Lower leg skin (tissue), 4 donors: ENCODE data around the gene DUSP3. TPM values are rescaled to one million over a fixed set of nuclear protein-coding genes. Genes with fewer than 3 reads are reported as not detected.

Source experiments
- DNase-seq, 2 donors: peaks; one replicate each; pipeline ENCODE4 v3.0.0-alpha.2; 2019; ENCODE audit warnings: low spot score in 2 of 2
- H3K4me3 ChIP-seq: fragments of 200-600 bp; sonication (generic); 2 replicates; pipeline ENCODE4 v1.5.1; 2017; ENCODE audit warnings: mild to moderate bottlenecking, low read depth; ENCODE audit not compliant: poor library complexity, severe bottlenecking
- POLR2A ChIP-seq, 2 donors: fragments of 450-650 bp; IDR thresholded peaks; one replicate each; pipeline ENCODE4 v1.6.1; 2016 to 2017; ENCODE audit warnings: antibody characterized with exemption in 2 of 2, mild to moderate bottlenecking in 1 of 2, moderate library complexity in 1 of 2
- WGBS, 2 donors: methylation state at CpG; one replicate each; pipeline ENCODE4 v1.1.5; 2018; 5-methylcytosine and 5-hydroxymethylcytosine counted together
- intact Hi-C: fragments of 100-400 bp; cut with DNase I; formaldehyde crosslinking; loops from one replicate; pipeline ENCODE4 v1.15.0; 2023; ENCODE audit warnings: low total_unique reads
- total RNA-seq, 4 donors: library from RNA; depleted of rRNA; stranded (reverse); fragments of >200 nt; gene quantifications; one replicate each; pipeline ENCODE4 v1.1.0, GENCODE V29; 2016
- TF ChIP-seq, protein P1 (sequence below), 3 donors: fragments of 450-650 bp; IDR thresholded peaks; one replicate each; pipeline ENCODE4 v1.5.1; 2016; ENCODE audit warnings: antibody characterized with exemption in 3 of 3, mild to moderate bottlenecking in 3 of 3, moderate library complexity in 2 of 3

Gene DUSP3
- total RNA-seq, 4 donors from 2014 or later = 33.2 to 44.1 (median 37.9) TPM

DNA sequence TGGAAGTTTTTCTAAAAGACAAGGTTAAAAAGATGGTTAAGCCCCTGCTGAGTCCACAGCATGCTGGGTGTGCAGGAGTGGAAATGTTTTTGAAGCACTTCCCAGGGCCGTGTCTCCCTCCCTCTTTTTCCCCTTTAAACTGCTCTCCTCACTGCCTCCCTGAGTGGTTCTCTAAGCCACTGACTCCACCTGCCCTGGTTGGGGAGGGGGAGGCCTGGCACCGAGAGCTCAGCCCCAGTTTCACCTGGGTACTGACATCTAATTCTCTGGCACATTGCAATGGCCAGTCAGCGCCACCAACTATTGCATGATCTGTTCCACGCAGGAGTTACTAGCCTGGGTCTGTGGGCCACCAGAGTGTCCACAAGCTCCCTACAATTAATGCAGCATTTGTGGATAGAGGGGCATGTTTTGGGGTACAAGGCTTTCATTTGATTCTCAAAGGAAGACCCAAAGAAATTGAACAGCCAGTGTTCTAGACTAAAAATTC lies 31.5 kb upstream of the DUSP3 start:
- peak in 1 of 2 donors; percentile 28 for DNase-seq
- TF ChIP-seq, protein P1, sequence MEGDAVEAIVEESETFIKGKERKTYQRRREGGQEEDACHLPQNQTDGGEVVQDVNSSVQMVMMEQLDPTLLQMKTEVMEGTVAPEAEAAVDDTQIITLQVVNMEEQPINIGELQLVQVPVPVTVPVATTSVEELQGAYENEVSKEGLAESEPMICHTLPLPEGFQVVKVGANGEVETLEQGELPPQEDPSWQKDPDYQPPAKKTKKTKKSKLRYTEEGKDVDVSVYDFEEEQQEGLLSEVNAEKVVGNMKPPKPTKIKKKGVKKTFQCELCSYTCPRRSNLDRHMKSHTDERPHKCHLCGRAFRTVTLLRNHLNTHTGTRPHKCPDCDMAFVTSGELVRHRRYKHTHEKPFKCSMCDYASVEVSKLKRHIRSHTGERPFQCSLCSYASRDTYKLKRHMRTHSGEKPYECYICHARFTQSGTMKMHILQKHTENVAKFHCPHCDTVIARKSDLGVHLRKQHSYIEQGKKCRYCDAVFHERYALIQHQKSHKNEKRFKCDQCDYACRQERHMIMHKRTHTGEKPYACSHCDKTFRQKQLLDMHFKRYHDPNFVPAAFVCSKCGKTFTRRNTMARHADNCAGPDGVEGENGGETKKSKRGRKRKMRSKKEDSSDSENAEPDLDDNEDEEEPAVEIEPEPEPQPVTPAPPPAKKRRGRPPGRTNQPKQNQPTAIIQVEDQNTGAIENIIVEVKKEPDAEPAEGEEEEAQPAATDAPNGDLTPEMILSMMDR (IDR thresholded peaks at IDR 0.05) = no peak
- TF ChIP-seq POLR2A (IDR thresholded peaks at IDR 0.05) = no peak
- intact Hi-C loops = no loop called here
- H3K4me3 ChIP-seq = no peak overlapping the region
- 89 to 90% methylated on average over 4 of the region's 4 CpGs for WGBS, 2 donors

DNA sequence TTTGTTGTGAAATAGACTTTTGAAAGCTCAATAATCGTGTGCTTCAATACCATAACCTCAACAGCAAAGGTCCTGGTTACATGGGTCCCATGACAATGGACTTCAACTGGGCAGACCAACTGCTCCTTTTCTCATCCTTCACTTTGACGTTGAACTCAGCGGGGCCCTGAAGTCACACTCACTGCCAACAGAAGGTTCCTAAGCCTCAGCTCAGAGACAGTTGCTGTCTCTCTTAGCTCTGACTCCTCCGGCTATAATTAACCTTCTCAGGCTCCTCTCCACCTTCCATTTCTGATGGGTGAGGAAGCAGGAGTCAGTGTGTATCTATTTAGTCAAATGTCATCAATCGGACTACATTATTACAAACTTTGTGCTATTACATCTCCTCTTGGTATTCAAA lies 30.3 kb upstream of the DUSP3 start:
- intact Hi-C loops = no loop called here
- TF ChIP-seq, protein P1 (IDR thresholded peaks at IDR 0.05) = no peak
- no peak for TF ChIP-seq POLR2A (IDR thresholded peaks at IDR 0.05)
- no peak overlapping the region for H3K4me3 ChIP-seq
- DNase-seq = peak in 1 of 2 donors; percentile 23
- 96 to 100% methylated on average over 5 of the region's 5 CpGs for WGBS, 2 donors

DNA sequence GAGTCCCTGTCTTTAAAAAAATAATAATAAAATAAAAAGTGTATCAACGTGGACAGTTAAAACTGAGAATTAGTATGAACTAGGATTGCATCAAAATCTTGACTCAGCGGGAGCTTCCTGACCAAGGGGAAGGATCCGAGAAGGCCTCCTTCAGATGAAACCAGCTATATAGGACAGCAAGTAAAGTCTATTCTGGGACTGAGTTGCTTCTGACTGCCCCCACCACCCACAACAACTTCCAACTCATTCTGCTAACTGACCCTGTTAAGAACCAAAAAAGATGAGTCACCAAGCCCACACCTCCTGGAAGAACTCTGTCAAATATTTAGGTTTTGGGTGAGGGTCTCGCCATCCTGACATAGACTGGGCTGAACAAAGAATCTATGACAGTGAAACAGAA lies 29.3 kb upstream of the DUSP3 start:
- intact Hi-C loops = no loop called here
- WGBS, 2 donors = 95% methylated on average over 4 of the region's 4 CpGs
- DNase-seq = peak in 1 of 2 donors; percentile 39
- no peak overlapping the region for H3K4me3 ChIP-seq
- TF ChIP-seq, protein P1 (IDR thresholded peaks at IDR 0.05) = no peak
- no peak for TF ChIP-seq POLR2A (IDR thresholded peaks at IDR 0.05)

DNA sequence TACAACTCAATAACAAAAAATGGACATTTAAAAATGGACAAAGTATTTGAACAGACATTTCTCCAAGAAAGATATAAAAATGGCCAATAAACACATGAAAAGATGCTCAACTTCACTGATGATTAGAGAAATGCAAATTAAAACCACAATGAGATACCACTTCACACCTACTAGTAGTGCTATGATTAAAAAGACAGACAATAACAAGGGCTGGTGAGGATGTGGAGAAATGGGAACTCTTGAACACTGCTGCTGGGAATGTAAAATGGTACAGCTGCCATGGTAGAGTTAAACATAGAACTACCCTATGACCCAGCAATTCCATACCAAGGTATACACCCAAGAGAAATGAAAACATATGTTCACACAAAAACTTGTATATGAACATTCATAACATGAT lies 26.3 kb upstream of the DUSP3 start:
- H3K4me3 ChIP-seq = no peak overlapping the region
- no peak for DNase-seq
- intact Hi-C loops = no loop called here
- TF ChIP-seq POLR2A (IDR thresholded peaks at IDR 0.05) = no peak
- TF ChIP-seq, protein P1 (IDR thresholded peaks at IDR 0.05) = no peak

DNA sequence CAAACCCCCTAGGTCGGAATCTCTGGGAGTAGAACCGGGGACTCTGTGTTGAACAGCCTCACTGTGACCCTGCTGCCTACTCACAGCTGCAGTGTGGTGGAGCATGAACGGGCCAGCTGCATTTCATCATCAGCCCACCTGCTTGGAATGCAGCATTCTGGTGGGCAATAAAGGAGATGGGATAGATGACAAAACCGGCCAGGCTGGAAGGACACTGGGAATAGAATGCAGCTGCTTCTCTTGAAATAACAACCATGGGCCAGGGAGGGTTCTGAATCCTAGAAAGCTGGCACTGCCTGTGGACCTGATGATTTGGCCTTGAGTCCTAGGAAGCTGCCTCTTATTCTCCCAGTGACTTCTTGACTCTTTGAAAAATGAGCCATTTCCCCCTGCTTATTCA lies 25.0 kb upstream of the DUSP3 start:
- intact Hi-C loops = no loop called here
- no peak overlapping the region for H3K4me3 ChIP-seq
- 60 to 87% methylated on average over 4 of the region's 4 CpGs for WGBS, 2 donors
- DNase-seq = no peak
- TF ChIP-seq POLR2A (IDR thresholded peaks at IDR 0.05) = no peak
- TF ChIP-seq, protein P1 (IDR thresholded peaks at IDR 0.05) = no peak

DNA sequence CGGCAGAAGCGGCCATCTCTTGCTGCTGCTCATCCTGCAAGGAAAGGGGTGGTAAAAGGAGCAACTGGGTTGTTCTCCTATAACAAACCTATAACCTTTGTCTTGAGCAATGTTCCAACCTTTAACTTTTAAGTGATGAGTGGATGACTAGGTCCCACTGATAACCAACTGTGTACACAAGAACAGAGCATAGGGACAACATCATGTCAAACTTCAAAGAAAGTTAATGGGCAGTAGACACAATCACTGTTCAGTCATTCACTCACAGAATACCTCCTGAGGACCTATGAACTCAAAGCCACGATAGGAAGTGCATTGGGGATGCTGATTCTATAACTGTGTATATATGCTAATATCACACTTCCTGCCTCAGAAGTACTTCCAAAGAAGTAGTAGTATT lies 23.1 kb upstream of the DUSP3 start:
- no peak overlapping the region for H3K4me3 ChIP-seq
- WGBS, 2 donors = 86 to 90% methylated on average over 3 of the region's 3 CpGs
- no peak for TF ChIP-seq POLR2A (IDR thresholded peaks at IDR 0.05)
- TF ChIP-seq, protein P1 (IDR thresholded peaks at IDR 0.05) = no peak
- DNase-seq = no peak
- intact Hi-C loops = no loop called here
